SKM-1 (cell line): Measurements from ENCODE around the gene PDIA5.

Experiments
- DNase-seq: peaks from one replicate; lab custom pipeline; 2025; ENCODE audit not compliant: unreplicated experiment; lab: John Stamatoyannopoulos, UW

The PDIA5 gene

GRCh38 chr3:123039178-123039577 is 27.6 kb upstream of the PDIA5 start:
- DNase-seq, result no peak

DNA sequence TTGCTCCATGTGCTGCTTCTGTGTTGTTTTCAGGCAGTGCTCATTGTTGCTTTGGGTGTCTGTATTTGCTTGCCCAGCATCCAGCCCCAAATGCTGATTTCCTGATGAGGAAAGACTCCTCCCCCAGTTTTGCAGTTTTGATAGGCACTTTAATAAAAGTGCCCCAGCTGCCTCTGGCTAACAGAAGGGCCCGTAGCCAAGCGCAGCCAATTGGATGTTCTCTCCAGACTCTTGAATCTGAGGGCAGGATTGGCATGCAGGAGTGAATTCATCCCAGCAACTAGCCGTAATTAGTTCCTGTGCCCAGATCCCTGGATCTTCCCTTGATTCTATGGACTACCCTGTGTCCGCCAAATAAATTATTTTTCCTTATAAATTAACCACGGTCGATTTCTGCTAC is 24.4 kb upstream of the PDIA5 start:
- DNase-seq, result no peak

- no peak for DNase-seq
Measured at GRCh38 chr3:123044981-123045763, 21.7 kb upstream of the PDIA5 start.

DNA sequence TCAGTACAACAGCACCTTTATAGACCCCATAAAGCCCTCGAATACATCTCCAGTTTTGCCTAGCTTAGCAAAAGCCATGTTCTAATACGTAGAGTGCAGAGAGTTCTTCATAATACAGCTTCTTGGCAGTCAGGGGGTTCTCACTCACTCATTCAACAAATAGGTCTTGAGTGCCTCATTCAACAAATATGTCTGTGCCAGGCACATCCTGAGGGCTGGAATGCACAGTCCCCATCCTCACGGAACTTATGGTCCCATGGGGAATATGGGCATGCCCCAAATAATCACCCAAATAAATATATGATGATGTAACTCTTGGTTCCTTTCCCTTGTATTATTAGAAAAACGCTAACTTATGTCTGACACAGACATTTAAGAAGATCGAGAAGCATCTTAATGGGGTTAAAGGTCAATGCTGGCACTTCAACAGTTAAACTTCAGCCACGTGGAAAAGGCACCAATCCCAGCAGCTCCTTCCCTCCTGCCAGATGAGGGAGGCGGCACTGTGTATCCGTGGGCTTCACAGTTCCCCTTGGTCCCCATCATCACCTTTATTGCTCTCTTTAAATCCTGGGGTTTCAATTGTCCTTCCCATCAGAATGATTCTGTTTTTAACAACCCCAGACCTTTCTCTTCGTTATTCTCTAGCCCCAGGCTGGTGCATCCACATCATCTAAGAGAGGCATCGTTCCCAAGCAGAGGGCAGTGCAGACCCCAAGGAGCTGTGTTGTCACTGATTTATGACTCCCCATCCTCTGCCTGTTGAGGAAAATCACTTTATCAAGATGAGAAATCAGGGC is 20.4 kb upstream of the PDIA5 start:
- DNase-seq, result no peak

DNA sequence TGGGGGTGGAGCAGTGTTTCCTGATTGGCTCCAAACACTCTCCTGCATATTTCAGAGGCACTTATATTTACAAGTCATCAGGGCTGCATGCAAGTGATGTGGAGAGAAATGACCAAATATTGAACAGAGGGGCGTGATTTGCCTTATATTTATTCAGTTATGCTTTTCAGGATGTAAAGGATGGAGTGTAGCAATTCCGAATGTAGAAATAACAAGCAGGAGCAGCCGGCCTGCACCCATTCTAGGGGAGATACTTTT is 19.8 kb upstream of the PDIA5 start:
- no peak for DNase-seq

GRCh38 chr3:123048480-123049237 is 18.2 kb upstream of the PDIA5 start:
- DNase-seq, result no peak

GRCh38 chr3:123050666-123051065 is 16.2 kb upstream of the PDIA5 start:
- no peak for DNase-seq

- DNase-seq, result no peak
Measured at GRCh38 chr3:123053107-123053506, 13.7 kb upstream of the PDIA5 start.

GRCh38 chr3:123054109-123054778 is 12.6 kb upstream of the PDIA5 start:
- DNase-seq, result no peak

DNA sequence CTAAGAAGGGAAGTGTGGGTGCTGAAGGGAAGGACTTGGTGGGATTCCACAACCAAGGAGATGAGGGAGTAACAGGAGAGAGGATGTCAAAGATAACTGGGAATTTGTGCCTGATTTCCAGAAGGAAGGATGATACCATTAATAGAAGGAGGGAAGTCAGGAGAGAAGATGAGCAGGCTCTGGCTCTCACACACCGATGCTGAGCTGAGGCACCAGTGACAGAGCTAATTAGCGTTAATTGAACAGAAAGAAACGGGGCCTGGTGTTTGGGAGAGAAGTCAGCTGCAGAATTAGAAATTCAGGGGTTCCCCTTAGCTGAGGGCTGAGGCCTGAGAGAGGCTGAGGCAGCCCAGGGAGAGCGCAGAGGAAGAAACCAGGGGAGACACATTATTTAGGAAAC is 11.9 kb upstream of the PDIA5 start:
- DNase-seq, result no peak

GRCh38 chr3:123055352-123055751 is 11.5 kb upstream of the PDIA5 start:
- DNase-seq, result no peak

GRCh38 chr3:123058505-123058904 is 8.3 kb upstream of the PDIA5 start:
- no peak for DNase-seq

GRCh38 chr3:123060054-123060453 is 6.8 kb upstream of the PDIA5 start:
- no peak for DNase-seq

DNA sequence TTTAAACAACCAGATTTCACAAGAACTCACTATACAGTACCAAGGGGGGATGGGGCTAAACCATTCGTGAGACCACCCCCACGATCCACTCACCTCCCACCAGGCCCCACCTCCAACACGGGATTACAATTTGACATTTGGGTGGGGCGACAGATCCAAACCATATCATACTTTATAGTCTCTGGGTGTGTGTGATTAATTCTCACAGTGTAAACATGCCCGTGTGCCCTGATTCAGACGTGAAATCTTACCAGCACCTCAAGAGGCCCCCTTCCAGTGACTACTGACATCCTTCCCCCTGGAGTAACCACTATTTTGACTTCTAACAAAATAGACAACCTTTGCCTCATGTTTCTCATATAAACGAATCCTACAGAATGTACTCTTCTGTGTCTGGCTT is 5.0 kb upstream of the PDIA5 start:
- no peak for DNase-seq

DNA sequence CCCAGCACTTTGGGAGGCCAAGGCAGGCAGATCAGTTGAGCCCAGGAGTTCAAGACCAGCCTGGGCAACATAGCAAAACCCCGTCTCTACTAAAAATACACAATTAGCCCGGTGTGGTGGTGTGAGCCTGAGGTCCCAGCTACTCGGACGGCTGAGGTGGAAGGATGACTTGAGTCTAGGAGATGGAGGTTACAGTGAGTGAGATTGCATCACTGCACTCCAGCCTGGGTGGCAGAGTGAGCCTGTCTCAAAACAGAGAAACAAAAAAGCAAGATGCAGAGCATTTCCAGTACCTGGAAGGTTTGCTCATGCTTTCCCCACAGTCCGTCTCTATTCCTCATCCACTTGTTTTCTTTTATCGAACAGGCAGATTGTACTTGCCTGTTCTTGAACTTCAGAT is 3.8 kb upstream of the PDIA5 start:
- no peak for DNase-seq

- DNase-seq, result no peak
Measured at GRCh38 chr3:123064506-123064905, 2.3 kb upstream of the PDIA5 start.

DNA sequence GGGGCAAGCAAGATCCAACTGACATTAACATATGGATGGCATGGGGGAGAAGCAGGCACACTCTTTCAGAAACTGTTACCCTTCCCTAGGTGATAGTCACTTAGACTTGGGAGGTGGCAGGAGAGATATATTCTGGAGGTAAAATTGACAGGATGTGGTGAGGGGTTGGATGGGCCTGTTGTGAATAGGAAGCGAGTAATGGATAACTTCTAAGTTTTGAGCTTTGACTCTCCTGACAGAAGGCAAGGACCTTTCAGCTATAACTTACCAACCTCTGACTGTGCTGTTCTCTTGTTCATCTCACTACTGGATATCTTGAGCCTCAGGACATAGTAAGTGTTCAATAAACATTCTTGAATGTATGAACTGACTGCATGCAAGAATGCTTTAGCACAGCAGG is 1.9 kb upstream of the PDIA5 start:
- DNase-seq, result no peak

GRCh38 chr3:123066599-123066895 is 278 bp upstream of the PDIA5 start:
- DNase-seq, result no peak

DNA sequence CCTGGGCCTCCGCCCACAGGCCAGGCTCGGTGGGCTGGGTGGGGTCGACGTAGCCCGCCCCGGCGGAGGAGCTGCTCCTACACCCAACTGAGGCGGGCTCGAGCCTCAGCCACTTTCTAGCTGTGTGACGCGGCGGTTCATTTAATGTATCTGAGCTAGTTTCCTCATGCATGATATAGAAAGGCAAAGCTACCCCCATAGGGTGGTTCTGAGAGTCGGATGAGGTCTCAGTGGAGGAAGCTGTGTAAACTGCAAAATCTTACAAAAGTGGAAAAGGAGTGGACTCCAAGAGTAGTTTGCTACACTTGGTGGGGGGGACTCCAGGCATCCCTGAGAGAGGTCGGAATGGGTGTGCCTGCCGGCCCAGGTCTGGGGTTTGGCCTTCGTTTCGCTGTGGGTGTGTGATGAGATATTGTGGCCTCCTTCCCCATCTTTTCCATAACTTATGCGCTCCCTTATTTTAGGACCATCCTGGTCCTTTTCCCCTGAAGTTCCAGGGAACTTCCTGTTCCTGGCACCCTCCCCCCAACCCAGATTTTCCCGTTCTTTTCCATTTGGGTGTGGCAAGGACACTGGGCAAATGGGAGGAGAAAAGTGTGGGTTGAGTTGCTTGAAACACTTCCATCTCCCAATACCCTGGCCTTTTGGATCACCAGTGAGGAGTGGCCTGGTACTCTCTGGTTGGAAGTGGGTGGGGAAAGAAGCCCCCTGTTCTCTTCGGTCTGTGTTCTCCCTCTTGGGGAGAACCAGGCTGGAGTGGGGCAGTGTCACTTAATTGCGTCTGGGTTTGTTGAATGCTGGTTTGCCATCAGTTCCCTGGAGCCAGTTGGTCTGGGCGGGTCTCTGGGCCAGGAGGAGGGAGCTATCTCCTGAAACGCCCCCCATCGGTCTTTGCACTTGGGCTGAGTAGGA is 1.1 kb downstream of the PDIA5 start:
- DNase-seq, result no peak

GRCh38 chr3:123068601-123069381 is 2.0 kb downstream of the PDIA5 start:
- DNase-seq, result no peak
